SW480 (cell line): ENCODE results near the gene CUEDC2.

ENCODE experiments used
- DNase-seq: peaks from one replicate; pipeline ENCODE4 v3.0.0-alpha.2; 2016; ENCODE audit warnings: low spot score

The CUEDC2 gene

DNA sequence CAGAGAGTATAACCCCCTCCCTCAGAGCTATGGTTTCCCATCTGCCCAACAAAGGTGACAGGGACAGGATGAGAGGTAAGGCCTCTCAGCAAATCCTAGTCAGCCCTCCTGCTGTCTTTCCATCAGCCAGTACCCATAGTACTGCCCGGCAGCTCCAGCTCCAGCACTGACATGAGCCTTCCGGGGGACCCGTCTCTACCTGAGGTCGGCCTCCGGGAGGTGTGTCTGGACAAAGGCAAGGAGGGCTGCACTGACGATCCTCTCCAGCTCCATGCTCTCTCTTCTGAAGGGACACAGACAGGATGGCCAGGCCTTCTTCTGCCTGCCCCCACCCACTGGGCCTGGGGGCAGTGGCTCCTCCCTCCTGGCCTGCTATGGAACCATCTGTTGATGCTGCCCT, 7.5 kb downstream of the CUEDC2 start:
- DNase-seq: no peak

- no peak for DNase-seq
These were observed 8.2 kb downstream of the CUEDC2 start for GRCh38 chr10:102424145-102424544.

- DNase-seq: no peak
These were observed 8.9 kb downstream of the CUEDC2 start for GRCh38 chr10:102423372-102423968.

DNA sequence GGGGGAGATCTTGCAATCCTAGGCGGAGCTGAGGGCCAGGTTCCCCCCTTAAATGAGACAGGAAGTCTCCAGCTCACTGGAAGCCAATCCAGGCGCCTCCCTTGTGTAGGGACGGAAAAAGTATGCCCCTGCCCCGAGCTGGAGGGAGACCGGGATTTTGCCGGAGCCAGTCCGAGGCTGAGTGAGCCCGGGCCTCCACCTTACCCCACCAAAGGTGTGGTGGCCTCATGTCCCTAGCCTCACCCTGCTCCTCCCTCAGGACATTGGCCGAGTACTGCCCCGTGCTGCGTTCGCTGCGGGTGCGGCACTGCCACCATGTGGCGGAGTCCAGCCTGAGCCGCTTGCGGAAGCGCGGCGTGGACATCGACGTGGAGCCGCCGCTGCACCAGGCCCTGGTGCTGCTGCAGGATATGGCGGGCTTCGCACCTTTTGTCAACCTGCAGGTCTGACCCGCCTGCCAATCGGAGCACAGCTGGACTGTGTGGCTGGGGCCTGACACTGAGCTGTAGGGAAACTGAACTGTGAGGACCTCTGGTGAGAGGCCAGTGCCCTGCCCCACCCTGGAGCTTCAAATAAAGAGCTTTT, 9.7 kb downstream of the CUEDC2 start:
- DNase-seq: peak; percentile 93

DNA sequence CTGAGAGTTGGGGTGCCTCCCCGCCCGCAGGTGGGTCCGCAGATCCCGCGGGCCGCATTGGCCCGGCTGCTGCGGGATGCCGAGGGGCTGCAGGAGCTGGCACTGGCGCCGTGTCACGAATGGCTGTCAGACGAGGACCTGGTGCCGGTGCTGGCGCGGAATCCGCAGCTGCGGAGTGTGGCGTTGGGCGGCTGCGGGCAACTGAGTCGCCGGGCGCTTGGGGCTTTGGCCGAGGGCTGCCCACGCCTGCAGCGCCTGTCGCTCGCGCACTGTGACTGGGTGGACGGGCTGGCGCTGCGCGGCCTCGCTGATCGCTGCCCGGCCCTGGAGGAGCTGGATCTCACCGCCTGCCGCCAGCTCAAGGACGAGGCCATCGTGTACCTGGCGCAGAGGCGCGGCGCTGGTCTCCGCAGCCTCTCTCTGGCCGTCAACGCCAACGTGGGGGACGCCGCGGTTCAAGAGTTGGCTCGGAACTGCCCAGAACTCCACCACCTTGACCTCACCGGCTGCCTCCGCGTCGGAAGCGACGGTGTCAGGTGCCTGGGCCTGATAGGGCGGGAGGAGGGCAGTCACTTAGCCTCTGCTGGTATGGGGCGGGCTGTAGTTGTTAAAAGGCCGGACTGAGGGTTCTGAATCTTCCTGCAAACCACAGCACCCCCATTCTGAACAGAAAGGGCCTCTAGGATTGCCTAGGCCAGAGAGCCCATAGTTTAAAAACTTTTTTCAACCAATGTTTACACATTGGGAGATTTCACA, 10.4 kb downstream of the CUEDC2 start:
- DNase-seq: peak; percentile 63

- DNase-seq: no peak
These were observed 10.9 kb downstream of the CUEDC2 start for GRCh38 chr10:102421507-102421756.

GRCh38 chr10:102420714-102421506, 11.5 kb downstream of the CUEDC2 start, which contains the start of gene FBXL15:
FBXL15 (plus strand) TSS chr10:102420836; CDS start chr10:102421130, 294 bp downstream.
- DNase-seq: peak; percentile 92

GRCh38 chr10:102420181-102420713, 12.1 kb downstream of the CUEDC2 start:
- no peak for DNase-seq

- peak; percentile 33 for DNase-seq
These were observed 12.8 kb downstream of the CUEDC2 start for GRCh38 chr10:102419269-102420180.

- no peak for DNase-seq
These were observed 13.6 kb downstream of the CUEDC2 start, which contains the start of gene PSD for GRCh38 chr10:102418622-102419268. PSD (minus strand) TSS chr10:102418785; CDS start chr10:102417038, 1,747 bp downstream.

DNA sequence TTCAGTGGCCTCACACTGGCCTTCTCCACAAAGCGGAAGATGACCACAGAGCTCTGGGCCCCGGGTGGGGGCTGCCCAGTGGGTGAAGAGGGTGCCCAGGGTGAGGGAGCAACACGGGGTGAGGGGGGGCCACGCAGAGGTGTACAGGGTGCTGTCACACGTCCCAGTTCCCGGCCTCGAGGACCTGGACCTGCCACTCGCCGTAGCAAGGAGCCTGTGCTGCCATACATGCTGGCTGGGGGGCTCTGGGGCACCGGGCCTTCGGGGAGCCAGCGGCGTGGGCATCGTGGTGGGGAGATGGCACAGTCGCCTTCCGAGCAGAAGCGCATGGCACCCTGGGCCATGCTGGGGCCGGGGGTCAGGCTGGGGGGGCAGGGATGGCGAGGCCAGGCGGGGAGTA, 15.7 kb downstream of the CUEDC2 start:
- no peak for DNase-seq

- DNase-seq: no peak
These were observed 16.1 kb downstream of the CUEDC2 start for GRCh38 chr10:102416283-102416682.

DNA sequence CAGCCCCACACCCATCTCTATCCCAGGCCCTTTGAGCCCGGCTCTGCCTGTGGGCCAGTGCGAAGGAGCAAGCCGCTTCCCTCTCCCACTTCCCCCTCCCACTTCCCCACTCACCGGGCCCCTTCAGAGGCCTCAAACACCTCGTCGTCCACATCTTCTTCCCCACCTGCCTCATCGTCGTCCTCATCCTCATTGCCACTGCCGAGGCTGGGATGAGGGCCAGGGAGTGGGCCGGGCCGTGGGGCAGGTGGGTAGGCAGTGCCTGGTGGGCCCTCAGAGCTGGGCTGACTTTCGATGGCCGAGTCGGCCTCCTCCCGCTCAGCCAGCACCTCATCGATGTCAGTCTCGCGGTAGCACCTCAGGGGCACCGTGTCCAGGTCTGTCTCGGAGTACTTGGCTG, 17.6 kb downstream of the CUEDC2 start:
- DNase-seq: no peak

DNA sequence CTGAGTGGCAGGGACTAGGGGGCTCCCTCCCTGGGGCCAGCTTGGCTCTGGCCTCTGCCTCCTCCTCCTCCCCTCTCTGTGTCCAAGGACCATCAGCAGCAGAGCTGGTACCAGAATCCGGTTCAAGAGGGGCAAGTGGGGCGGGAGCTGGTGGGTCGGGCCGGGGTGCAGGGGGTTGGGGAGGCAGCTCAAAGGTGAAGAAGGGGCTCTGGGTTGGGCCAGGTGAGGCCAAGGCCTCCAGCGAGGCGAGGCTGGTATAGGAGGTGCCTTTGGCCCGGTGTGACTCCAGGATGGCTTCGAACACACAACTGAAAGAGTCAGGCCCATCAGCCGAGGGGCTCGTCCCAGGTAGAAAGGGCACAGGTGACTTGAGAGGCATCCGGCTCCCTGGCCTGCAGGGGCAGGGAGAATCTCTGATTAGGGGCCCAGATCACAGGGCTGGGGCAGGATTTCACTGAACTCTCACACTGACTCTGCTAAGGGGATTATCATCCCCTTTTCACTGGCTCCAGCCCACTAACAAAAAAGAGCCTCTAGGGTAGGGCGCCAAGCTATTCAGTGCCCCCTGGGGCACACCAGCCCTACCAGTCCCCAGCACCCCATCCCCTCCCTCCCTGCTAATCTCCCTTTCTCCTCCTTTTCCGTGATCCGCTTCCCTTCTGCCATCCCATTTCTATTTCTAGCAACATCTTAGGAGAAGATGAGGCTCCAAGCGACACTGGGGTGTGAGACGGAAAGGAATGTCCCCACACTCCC, 18.4 kb downstream of the CUEDC2 start:
- DNase-seq: no peak

GRCh38 chr10:102413053-102413705, 19.2 kb downstream of the CUEDC2 start:
- DNase-seq: no peak

DNA sequence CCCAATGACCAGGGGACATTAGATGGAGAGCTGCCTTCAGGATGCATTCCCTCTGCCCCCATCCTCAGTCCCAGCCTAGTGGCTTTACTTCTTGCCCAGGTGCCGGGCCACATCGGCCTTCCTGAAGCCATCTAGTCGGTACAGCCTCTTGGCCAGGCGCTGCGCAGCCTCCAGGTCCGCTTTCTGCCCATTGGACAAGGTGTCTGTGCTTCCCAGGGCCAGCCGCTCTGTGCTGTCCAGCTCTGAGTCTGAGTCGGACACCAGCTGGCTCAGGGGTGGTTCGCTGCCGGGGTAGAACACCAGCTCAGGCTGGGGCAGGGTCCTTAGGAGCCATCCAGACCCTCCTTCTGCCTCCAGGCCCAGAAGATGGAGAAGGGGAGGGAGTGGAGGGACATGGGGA, 20.1 kb downstream of the CUEDC2 start:
- DNase-seq: no peak

DNA sequence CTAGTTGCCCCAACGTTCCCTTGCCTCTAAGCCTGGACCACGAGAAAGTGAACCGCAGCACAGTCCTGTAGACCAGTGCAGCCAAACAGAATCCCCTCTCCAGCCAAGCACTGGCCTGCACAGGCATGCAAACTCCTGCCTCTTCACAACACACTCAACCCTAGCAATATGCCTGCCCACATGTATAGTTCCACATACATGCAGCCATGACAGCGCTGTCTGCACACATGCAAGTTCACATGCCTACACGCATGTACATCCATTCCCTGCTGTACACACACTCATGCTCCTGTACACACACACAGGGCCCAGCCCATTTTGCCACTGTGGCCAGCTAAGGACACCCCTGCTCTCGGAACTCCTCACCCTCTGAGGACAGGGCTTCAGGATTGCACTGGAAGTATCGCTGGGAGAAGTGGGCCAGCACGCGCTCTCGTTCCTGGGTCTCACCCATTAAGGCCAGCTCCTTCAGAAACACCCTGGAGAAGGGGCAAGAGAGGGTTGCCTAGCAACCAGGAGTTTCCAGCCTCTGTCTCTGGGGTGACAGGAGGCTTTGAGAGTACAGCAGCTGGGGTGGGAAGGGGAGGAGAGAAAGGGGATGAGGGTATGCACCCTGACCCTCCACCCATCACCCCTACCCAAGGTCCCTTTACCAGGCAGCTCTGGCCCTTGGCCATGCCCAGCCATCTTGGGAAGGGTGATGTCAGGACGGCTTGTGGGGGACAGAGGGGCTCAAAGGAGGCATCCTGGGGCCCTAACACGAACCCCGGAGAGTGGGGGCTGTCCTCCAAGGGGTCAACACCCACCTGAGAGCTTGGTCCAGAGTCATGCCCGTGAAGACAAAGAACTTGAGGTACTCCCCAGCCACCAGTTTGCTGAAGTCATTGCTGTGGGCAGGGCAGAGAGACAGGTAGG, 20.8 kb downstream of the CUEDC2 start:
- no peak for DNase-seq

DNA sequence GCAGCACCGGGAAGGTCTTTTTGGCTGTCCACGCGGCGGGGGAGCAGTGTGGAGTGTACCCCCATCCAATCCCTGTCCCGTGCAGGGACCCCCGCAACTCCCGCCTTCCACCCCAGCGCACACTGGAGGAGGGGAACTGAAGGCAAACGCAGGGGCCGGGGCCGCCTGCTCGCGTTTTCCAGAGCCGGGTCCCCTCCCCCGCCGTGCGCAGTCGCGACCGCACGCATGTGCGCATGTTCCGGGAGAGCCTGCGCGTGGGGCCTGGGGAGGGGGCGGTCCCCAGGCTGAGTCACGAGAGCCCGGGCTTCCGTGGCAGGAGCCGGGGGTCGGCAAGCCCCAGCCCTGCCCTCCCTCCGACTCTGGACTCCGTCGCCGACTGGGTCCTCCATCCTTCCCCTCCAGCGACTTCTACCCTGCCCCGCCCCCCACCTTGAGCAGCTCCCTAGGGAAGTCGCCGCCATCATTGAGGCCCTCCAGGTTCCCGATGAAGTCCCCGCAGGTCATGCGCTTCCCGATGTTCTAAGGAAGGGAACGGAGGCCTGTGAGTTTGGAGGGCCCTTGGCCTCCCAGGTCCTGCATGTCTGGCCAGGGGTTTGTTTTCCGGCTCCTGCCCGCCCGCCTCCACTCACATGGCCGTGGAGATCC, 21.8 kb downstream of the CUEDC2 start:
- no peak for DNase-seq
